HT1080 (cell line): ENCODE data around the gene GMPR2. TPM values are rescaled to one million over a fixed set of nuclear protein-coding genes. Genes with fewer than 3 reads are reported as not detected.

Source experiments
- DNase-seq: peaks from one replicate; pipeline ENCODE4 v3.0.0-alpha.2; 2015; ENCODE audit warnings: low read depth
- small RNA-seq: library from RNA; depleted of rRNA; stranded (forward); fragments of <200 nt; gene quantifications from one replicate; pipeline ENCODE3, GENCODE V24; 2014
- total RNA-seq: library from RNA; depleted of rRNA; stranded (reverse); fragments of >200 nt; shearing (Covaris generic); gene quantifications from 2 replicates; pipeline ENCODE4 v1.2.3, GENCODE V29; 2014; rRNA removed

Gene GMPR2
- total RNA-seq, 1 experiment from 2014 or later = 92.5 TPM

DNA sequence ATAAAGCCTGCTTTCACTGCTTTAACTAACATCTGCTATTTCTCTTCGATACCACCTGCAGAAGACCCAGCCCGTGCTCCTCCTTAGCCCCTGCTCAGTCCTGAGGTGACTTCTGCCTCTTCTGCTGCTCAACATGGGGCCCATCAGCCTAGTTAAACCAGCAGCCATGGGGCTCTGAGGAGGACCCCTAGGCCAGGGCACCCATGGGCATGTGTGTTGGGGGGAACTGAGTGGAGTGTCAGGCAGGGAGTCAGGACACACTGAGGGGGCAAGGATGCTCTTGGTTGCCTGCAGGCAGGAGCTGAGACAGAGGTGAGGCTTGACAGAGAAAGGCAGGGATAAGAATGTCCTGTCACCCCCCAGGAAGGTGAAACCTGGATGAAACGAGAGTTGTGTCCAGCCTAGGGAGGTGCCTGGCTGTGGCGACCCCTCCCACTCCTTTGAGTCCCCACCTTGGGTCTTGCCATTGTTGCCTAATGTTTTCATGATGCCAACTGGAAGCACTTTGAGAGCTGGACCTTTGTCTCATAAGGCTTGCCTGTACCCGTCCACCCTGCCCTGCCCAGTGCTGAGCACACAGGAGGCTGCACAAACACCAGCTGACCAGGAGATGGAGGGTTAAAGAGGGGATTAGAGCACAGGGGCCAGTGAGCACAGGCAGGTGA, 51.2 kb downstream of the GMPR2 start:
- no peak for DNase-seq

DNA sequence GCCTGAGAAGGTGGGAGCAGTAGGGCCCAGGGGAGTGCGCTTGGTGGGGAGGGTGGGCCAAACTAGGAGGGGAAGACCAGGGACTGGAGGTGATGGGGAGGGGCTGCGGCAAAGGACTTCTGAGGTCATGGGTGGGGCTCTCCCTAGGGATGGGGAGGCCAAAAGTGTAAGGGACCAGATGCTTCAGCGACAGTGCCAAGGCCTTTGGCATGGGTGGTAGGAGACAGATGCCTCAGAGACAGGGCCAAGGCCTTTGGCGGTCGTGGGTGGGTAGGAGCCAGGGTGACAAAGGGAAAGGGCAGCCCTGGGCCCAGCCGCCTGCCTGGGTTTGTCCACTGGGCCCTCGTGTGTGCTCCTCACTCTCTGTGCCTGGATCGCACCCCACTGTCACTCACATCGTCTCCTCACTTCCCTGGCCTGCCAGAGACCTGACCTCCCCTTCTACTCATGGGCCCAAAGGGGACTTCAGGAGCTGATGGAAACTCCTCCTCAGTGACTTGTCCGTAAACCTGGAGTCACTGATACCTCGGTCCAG, 51.8 kb downstream of the GMPR2 start:
- no peak for DNase-seq

DNA sequence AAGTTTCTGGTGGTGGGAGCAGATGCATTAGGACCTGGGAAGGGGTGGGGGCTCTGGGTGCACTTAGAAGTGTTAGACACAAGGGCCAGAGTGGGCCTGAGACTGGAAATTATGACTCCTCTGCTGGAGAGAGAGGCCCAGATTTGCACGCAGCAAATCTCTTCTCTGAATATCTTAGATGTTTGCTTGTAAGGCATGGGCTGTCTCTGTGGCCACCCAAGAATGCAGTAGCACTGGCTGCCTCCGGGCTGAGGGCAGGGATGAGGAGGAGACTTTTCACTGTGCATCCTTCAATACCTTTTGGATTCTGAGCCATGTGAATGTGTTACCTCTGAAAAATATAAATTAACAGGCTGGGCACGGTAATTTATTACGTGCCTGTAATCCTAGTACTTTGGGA, 52.6 kb downstream of the GMPR2 start:
- DNase-seq = no peak

DNA sequence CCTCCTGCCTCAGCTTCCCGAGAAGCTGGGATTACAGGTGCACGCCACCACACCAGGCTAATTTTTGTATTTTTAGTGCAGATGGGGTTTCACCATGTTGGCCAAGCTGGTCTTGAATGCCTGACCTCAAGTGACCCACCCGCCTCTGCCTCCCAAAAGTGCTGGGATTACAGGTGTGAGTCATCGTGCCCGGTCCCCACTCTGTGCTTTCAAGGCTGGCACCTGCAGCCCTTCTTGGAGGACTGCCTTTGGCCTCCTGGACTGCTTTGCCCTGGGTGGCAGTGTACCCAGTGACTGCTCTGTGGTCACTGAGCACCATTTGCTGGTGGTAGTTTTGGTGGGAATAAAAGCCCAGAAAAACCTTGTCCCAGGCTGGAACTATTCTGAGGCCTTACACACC, 54.3 kb downstream of the GMPR2 start:
- no peak for DNase-seq

Small RNA genes lying within 50 kb of the gene (small RNA-seq; reads per million reads assigned to genes)
- gene AL136295.4 (not detected), gene CHMP4A (not detected), gene MDP1 (not detected)

Other genes with a start within 250 kb of the GMPR2 start
- gene DHRS4L2, start 244.0 kb upstream of the GMPR2 start, total RNA-seq = 24.6 and 31.5 TPM in 2 replicates
- 0.07 and 0.11 TPM in 2 replicates for gene CARMIL3, start 180.9 kb upstream of the GMPR2 start, total RNA-seq
- gene CPNE6, start 161.4 kb upstream of the GMPR2 start, total RNA-seq = not detected in 2 replicates
- gene PCK2, start 138.6 kb upstream of the GMPR2 start, total RNA-seq = 27.1 and 29.3 TPM in 2 replicates
- gene DCAF11, start 118.2 kb upstream of the GMPR2 start, total RNA-seq = 37.2 and 46.7 TPM in 2 replicates
- gene NRL, start 118.0 kb upstream of the GMPR2 start, total RNA-seq = 1.3 and 4.4 TPM in 2 replicates
- gene FITM1, start 102.3 kb upstream of the GMPR2 start, total RNA-seq = 0.63 TPM in 1 of 2 replicates, not detected in the other
- gene PSME1, start 96.7 kb upstream of the GMPR2 start, total RNA-seq = 130 and 149 TPM in 2 replicates
- gene EMC9, start 91.3 kb upstream of the GMPR2 start, total RNA-seq = 30.2 and 32.2 TPM in 2 replicates
- 224 and 243 TPM in 2 replicates for gene PSME2, start 86.3 kb upstream of the GMPR2 start, total RNA-seq
- gene RNF31, start 85.4 kb upstream of the GMPR2 start, total RNA-seq = 57.7 and 69.8 TPM in 2 replicates
- 5.0 and 7.8 TPM in 2 replicates for gene IRF9, start 71.7 kb upstream of the GMPR2 start, total RNA-seq
- gene REC8, start 60.8 kb upstream of the GMPR2 start, total RNA-seq = 0.53 and 1.0 TPM in 2 replicates
- gene IPO4, start 44.1 kb upstream of the GMPR2 start, total RNA-seq = 242 and 273 TPM in 2 replicates
- 54.0 and 68.3 TPM in 2 replicates for gene TM9SF1, start 37.5 kb upstream of the GMPR2 start, total RNA-seq
- 0.13 TPM in 1 of 2 replicates, not detected in the other for gene TSSK4, start 27.2 kb upstream of the GMPR2 start, total RNA-seq
- 20.0 and 44.4 TPM in 2 replicates for gene CHMP4A, start 19.4 kb upstream of the GMPR2 start, total RNA-seq
- 10.6 and 12.3 TPM in 2 replicates for gene MDP1, start 16.9 kb upstream of the GMPR2 start, total RNA-seq
- 307 and 368 TPM in 2 replicates for gene NEDD8, start 562 bp upstream of the GMPR2 start, total RNA-seq
- gene TINF2, start 9.7 kb downstream of the GMPR2 start, total RNA-seq = 47.2 and 52.4 TPM in 2 replicates
- gene TGM1, start 30.2 kb downstream of the GMPR2 start, total RNA-seq = 0.76 and 1.4 TPM in 2 replicates
- gene RABGGTA, start 38.7 kb downstream of the GMPR2 start, total RNA-seq = 24.0 and 24.5 TPM in 2 replicates
- gene DHRS1, start 66.9 kb downstream of the GMPR2 start, total RNA-seq = 6.0 and 6.9 TPM in 2 replicates
- gene NOP9, start 66.9 kb downstream of the GMPR2 start, total RNA-seq = 21.1 and 25.6 TPM in 2 replicates
- gene CIDEB, start 75.0 kb downstream of the GMPR2 start, total RNA-seq = 0.10 TPM in 1 of 2 replicates, not detected in the other
- gene LTB4R2, start 77.2 kb downstream of the GMPR2 start, total RNA-seq = 5.0 and 7.8 TPM in 2 replicates
- 3.8 and 6.5 TPM in 2 replicates for gene LTB4R, start 78.6 kb downstream of the GMPR2 start, total RNA-seq
- not detected in 2 replicates for gene ADCY4, start 102.1 kb downstream of the GMPR2 start, total RNA-seq
- 0.08 TPM in 1 of 2 replicates, not detected in the other for gene RIPK3, start 107.1 kb downstream of the GMPR2 start, total RNA-seq
- gene NFATC4, start 135.3 kb downstream of the GMPR2 start, total RNA-seq = 0.32 TPM in 1 of 2 replicates, not detected in the other
- 0.03 and 0.05 TPM in 2 replicates for gene NYNRIN, start 166.1 kb downstream of the GMPR2 start, total RNA-seq
- gene CBLN3, start 196.7 kb downstream of the GMPR2 start, total RNA-seq = 0.35 and 0.84 TPM in 2 replicates
- 18.0 and 20.8 TPM in 2 replicates for gene KHNYN, start 197.0 kb downstream of the GMPR2 start, total RNA-seq
- 11.7 and 21.9 TPM in 2 replicates for gene SDR39U1, start 209.8 kb downstream of the GMPR2 start, total RNA-seq